Measurements from ENCODE around the gene P3R3URF.

GRCh38 chr1:46192171-46192570 is 15.9 kb upstream of the P3R3URF start:
- TF ChIP-seq CTCF (IDR thresholded peaks at IDR 0.05; ENCODE audit: insufficient read depth, low read length, poor library complexity, severe bottlenecking): no peak
- no peak for TF ChIP-seq EZH2phosphoT487 (conservative IDR thresholded peaks at IDR 0.05; ENCODE audit: low read length)
